ENCODE results near the gene MRPL47.
A peak's percentile ranks its signal among the peaks of the same experiment; 100 is the strongest.
"Not testable (repeated sequence)": the region's sequence is repeated elsewhere in the genome, so short reads cannot be mapped to it uniquely, and the experiment has no call there.

Gene MRPL47

GRCh38 chr3:179604321-179605078, at the start of gene MRPL47, which contains the start of gene NDUFB5:
Gene MRPL47, minus strand, starts transcription at chr3:179604638. Its CDS starts 14 bp downstream, at chr3:179604624.
Gene NDUFB5, plus strand, starts transcription at chr3:179604794. Its CDS starts 22 bp downstream, at chr3:179604816.
- DNase-seq: peak; percentile 94

DNA sequence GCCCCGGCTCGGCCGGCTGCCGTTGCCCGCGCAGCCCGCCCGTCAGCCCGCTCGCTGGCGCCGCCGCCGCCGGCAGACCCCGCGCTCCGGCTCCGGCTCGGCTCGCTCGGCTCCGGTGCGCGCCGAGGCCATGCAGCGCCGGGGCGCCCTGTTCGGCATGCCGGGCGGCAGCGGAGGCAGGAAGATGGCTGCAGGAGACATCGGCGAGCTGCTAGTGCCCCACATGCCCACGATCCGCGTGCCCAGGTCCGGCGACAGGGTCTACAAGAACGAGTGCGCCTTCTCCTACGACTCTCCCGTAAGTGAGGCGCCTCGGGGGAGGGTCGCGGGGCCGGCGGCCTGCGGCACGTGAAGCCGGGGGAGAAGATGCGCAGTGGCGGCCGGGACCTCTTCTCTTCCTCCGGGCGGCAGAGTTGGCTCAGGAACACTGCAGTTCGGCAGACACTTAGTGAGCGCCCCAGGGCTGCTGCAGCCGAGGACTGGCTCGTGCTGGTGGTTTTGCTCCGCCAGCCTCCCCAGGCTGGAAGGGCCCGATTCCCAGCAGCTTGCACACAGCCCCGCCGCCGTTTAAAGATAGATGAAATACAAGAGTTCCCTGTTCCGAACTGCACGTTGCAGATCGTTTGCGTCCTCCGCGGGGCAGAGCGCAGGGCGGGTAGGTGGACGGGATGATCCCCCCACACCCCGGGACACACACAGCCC, 48.8 kb upstream of the MRPL47 start:
- peak; percentile 57 for DNase-seq

DNA sequence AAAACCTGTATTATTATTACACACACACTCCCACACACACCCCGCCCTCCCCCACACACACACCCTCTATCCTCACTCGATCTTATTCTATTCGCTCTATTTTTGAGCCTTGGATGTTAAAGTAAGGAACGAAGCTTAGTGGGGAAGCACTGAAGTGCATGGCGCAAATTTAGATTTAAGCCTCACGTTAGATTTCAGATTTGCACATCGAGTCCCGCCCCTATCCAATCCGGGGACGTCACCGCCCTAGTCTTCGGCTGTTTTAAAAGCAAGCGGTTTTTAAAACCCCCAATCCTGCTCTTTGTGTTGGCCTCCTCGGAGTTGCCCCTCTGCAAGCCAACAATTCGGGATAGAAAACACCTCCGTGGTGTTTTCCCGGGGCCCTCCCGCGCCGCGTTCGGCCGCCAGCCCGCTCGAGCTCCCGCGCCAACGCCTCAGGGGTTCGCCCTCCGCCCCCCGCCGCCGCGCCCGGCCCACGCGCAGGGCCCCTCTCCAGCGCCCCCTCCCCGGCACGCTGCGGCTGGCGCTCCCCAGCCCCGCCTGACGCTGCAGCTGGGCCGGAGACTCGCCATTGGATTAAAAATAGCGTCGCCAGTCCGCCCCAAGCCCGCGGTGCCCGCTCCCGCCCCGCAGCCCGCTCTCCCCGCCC, 48.1 kb upstream of the MRPL47 start, which contains the start of gene USP13:
Gene USP13, plus strand, starts transcription at position 594 of the 649 bp plus-strand sequence. CDS start 186 bp downstream, outside the sequence.
- DNase-seq: peak; percentile 61

DNA sequence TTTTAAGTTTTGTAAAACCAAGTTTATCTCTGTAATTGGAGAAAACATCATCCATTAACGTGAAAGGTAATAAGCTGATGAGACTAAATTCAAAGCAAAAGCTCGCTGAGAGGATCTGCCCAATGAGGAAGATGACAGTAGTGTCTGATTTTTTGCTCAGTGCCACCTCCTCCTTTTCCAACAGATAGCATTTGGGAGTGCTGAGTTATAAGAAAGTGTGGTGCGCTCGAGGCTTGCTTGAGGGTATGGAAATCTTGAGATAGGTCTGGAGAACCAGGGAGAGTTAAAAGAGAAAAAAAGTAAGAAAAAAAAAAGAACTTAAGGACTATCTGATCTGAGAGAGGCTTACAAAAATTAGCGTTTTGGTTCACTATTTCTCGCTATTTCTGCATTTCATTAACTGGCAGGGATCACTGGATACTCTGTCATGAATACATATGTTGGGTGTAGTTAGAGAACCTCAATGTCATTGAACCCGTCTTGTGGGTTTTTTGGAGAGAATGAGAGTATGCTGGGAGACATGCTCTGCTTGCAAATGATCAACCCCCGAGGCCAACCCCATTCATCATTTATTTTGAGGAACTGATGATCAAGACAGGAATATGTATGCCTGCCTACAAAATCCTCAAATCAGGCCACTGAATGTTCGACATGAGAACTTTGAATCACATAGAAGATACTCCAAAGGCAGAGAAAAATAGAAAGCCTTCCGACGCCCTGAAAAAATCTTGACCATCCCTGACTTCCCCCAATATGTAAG, 47.4 kb upstream of the MRPL47 start:
- no peak for DNase-seq

GRCh38 chr3:179646177-179646576, 41.7 kb upstream of the MRPL47 start:
- no peak for DNase-seq

DNA sequence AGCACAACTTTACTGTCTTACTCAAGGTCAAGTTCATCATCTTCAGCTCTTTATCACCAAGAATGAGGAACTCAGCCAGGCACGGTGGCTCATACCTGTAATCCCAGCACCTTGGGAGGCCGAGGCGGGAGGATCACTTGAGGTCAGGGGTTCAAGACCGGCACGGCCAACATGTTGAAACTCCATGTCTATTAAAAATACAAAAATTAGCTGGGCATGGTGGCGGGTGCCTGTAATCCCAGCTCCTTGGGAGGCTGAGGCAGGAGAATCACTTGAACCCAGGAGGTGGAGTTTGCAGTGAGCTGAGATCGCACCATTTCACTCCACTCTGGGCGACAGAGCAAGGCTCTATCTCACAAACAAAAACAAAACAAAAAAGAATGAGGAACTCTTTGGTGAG, 39.4 kb upstream of the MRPL47 start:
- DNase-seq: not testable (repeated sequence)

DNA sequence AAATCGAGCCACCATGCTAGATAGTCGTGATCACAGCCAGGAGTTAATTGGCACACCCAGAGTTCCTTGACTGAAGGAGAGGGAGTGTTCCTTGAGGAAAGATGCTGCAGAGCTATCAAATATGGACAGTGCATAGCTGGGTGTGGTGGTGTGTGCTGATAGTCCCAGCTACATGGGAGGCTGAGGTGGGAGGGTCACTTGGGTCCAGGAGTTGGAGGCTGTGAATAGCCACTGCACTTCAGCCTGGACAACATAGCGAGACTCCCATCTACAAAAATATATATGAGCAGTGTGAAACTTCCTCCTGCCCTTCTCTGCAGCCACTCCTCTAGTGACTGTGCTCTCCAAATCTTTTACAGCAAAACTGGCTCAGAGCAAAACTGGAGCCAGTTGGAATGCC, 38.4 kb upstream of the MRPL47 start:
- no peak for DNase-seq

GRCh38 chr3:179640469-179640868, 36.0 kb upstream of the MRPL47 start:
- DNase-seq: no peak

DNA sequence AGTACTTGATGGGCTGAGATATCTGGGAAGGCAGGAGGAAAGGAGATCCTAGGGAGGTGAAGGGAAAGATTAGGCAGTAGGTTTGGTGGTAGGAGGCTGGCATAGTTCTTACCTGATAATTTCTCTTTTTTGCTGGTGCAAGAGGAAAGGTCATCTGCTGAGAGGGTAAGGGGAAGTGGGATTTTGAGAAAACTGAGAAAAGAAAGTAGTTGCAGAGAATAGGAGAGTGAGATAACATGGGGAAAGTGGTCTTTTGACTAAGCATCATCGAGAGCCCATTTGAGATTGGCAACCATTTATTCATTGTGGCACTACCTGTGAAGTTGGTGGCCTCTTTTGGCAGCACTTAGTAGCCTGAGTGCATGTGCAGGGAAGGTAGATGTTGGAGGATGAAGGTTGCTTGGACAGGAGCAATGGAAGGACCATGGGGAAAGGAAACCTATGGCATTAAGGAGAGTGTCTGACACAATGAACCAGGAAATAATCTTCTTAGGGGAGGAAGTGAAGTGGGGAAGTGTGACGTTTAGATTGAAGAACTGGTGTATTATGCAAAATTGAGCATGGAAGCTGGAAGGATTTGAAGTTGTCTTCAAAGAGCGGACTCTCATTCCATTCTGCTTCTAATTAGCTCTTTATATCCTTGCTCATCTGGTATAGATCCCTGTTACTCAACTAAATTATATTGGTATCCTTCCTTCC, 26.5 kb upstream of the MRPL47 start:
- DNase-seq: no peak

DNA sequence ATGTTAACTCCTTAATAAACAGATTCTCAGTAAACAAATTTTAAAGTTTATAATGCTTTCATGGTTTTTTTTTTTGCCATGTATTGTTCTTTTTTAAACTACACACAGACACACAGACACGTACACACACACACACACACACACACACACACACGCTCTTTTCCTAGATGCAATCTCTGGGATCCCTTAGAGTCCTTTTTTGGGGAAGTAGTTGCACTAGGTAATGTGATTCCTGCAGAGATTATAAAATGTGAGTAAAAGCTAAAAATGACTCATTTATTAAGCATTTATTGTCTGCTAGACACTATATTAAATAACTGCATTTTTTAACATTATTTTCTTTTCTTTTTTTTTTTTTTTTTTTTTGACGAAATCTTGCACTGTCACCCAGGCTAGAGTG, 20.0 kb upstream of the MRPL47 start:
- no peak for DNase-seq

- DNase-seq: no peak
Measured at GRCh38 chr3:179622023-179622422, 17.6 kb upstream of the MRPL47 start.

DNA sequence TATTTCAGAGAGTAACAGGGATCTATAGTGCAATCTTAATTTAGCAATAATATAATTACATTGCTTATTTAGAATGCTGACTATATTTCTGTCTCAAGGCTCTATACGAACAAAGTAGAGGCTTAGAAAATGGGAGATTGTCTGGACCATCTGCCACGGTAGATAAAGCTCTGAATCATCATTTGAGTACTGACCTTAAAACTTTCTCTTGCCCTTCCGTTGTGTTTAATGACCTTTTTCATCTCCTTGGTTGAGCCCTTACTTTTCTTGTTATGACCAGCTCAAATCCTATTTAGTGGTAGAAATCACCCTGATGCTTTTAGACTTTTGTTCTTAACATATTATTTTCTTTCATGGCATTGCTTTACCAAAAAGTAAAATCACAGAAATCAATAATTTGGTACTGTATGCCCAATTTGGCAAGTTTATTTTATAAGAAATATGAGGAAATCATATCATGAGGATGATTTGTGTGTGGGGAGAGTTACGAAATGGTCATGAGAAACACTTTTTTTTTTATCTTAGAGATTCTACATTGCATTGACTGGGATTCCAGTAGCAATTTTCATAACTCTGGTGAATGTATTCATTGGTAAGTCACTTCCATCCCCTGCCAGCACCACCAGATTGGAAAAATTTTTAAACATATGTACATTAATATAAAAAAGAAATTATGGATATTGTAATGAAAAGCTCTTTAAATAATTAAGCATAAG, 11.2 kb upstream of the MRPL47 start:
- no peak for DNase-seq

GRCh38 chr3:179613807-179614206, 9.4 kb upstream of the MRPL47 start:
- no peak for DNase-seq

- DNase-seq: no peak
Measured at GRCh38 chr3:179610066-179610465, 5.6 kb upstream of the MRPL47 start.

- DNase-seq: peak; percentile 49
Measured at GRCh38 chr3:179608931-179609720, 4.7 kb upstream of the MRPL47 start.

DNA sequence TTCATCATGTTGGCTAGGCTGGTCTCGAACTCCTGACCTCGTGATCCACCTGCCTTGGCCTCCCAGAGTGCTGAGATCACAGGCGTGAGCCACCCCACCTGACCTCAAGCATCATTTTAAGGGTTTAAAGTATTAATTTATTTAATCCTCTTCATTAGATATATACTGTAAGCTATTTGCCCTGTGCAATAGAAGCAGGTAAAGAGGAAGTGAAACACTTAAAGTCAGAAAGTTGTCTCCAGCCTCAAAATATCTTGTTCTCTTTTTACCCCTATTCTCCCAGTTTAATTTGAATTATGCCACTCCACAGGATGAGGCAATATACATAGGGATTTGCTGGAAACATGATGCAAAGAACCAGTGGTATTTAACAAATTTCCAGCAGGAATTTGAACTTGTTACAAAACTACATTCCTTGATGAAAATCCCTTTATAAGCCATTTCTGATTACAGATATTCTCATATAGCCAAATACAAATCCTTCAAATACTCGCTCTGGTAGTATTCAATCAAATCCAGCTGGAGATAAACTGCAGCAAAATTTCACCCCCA, 2.2 kb upstream of the MRPL47 start:
- DNase-seq: no peak

DNA sequence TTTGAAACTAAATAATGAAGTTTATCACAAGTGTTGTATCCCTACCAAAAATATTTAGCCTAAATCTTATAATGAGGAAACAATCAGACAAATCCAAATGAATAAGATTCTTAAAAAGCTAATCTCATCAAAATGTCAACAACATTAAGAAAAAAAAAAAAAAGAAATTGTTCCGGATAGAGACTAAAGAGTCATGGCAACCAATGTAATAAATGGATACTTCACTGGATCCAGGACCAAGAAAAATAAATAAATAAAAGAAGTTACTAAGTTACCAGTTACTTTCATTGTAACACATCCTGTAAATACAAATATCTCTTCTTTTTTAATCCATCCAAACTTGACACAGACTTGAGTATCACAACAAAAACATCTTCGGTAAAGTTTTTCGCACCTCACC, 607 bp downstream of the MRPL47 start:
- DNase-seq: no peak

- DNase-seq: no peak
Measured at GRCh38 chr3:179603321-179603720, 1.1 kb downstream of the MRPL47 start.

DNA sequence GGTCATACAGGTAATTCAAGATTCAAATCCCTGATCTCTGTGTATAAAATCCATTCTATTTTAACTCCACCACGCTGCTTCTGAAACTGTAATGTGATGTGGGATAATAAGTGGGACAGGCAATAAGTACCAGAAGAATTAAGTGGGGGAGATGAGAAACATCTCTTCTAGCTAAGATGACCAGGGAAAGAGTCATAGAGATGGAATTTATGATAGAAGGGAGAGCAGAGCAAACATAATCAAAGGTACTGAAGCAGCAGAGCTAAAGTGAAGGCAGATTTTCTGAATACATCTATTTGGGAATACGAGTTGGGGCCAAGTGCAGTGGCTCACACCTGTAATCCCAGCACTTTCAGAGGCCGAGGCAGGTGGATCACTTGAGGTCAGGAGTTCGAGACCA, 4.9 kb downstream of the MRPL47 start:
- DNase-seq: no peak

- DNase-seq: no peak
Measured at GRCh38 chr3:179591313-179591712, 13.1 kb downstream of the MRPL47 start.

All from CD4-positive, alpha-beta T cell treated with Interleukin-4 for 4 hours (primary cell).